HG02623 (cell line): ENCODE results near the gene PRDM16.

Experiments used
- ATAC-seq: cut with Tn5 transposase; IDR thresholded peaks from one replicate; pipeline ENCODE4 v1.9.1; 2021; ENCODE audit warnings: moderate library complexity; ENCODE audit not compliant: unreplicated experiment

The PRDM16 gene

DNA sequence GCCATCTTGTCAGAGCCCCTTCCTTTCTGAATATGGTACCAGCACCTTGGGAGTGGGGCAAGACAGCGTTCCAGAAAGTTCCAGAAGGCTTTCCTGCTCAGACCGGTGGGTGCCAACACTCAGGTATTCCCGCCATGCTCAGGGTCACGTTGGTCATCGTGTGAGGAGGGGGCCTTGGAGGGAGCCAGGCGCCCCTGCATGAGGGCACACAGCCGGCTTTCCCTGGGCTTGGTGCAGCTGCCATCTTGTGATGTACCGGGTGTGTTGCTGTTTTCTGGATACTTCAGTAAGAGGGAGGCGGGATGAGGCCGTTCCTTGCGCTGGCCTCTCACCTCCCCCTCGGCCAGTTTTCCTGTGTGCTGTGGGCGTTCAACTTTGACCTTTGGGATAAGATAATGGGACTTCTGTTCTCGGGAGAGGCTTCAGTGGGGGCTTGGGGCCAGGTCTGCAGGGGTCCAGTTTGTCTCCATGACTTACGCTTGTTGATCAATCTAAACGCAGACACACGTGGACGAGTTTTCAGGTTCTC is 69.7 kb downstream of the PRDM16 start:
- ATAC-seq = no peak

DNA sequence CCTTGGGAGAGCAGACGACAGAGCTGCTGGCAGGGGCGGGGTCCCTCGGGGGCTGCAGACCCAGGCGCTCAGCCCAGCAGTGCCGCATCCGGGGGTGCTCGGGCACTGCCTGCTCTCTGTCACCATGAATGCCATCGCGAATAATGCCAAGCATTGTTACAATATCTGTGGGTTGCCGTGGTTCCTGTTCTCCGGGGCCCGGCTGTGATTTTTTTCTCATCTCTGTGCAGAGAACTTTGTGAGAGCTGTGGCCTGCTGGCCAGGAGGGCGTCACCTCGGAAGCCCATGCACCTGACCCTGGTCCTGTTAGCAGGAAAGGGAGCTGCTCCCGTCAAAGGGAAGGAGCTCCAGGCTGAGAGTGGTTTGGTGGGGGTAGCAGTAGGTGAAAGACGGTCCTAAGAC is 70.4 kb downstream of the PRDM16 start:
- no peak for ATAC-seq

DNA sequence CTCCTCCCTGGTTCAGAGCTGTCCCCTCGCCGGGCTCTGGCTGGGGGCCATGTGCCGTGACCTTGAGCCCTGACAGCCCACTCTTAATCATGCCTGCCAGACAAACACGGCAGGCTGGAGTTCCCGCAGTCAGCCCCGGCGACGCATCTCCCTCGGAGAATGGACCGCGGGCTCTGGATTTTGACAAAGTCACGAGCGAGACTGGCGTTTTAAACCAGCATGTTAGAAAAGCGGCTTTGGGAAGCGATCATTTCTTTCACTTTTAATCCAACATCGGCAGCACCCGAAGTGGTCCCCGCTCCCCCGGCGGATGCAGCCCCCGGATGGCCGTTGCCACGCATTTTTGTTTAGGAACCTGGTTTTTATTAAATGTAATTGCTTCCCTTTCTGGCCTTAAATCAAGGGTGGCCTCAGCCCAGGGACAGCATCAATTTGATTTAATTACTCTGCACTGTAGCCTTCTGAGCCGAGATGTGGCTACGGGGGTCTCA is 70.9 kb downstream of the PRDM16 start:
- no peak for ATAC-seq

DNA sequence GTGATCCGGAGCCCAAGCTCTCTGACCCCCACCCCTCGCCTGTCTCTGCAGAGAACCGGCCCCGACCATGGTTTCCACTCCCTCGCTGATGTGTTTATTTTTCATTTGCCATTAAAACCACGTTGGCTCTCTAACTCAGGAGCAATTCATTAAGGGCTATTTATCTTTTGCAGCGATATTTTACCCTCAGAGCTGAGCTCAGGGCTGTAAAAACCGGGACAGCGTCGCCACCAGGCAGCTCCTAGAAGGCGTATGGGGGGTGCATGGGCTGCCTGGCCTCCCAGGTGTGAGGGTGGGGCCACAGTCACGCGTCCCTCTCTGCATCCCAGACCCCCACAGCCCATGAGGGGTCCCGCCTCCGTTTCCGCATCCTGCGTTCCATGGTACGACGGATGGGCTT is 71.4 kb downstream of the PRDM16 start:
- ATAC-seq = no peak

DNA sequence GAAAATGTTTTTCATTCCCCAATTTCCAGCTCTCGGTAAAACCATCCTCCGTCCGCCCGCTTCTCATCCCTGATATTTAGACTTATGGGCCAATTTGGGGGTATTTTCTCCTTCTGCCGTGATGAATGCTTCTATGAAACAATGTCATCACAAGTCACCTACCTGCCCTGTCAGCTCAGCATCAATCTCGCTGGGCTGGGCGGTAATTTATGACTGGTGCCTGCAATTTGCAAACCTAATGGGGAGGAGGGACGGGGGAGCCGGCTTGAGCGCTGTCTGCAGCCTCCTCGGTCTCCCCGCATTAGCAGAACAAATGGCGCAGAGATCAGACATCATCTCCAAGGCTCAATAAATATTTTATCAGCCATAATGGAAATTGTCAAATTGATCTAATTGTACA is 72.1 kb downstream of the PRDM16 start:
- ATAC-seq = no peak

DNA sequence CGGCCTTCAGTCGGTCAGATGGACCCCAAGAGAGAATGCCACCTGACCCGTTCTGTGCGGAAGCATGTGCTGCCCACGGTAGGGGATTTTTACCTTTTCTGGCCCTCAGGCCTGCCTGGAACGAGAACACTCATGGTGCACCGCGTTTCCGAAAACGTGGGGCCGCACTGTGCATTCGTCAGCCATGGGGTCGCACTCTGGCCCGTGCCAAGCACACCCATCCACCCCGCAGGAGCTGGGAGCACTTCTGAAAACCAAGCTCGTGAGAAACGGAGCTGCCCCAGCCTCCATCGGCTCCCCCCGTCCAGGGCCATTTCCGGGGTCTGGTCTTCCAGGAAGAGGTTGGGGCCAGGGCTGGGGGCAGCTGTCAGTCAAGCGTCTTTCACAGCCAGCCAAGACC is 72.8 kb downstream of the PRDM16 start:
- no peak for ATAC-seq

DNA sequence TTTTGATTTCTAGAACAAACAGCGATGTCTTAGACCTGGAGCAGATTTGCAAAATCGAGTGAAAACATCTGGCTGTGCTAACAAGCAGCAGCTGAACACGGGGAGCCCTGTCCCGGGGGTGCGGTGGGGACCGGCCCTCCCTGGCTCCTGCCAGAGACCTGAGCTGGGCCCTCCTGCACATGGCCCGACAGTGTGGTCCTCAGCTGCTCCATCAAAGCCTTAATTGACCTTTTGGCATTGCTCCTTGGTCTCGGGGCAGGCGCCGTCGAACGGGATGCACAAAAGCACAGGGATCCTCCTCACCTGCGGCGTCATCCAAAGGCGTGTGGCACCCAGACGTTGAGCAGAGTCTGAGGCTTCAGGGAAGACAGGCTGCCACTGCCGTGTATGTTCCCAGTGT is 73.2 kb downstream of the PRDM16 start:
- ATAC-seq = no peak

DNA sequence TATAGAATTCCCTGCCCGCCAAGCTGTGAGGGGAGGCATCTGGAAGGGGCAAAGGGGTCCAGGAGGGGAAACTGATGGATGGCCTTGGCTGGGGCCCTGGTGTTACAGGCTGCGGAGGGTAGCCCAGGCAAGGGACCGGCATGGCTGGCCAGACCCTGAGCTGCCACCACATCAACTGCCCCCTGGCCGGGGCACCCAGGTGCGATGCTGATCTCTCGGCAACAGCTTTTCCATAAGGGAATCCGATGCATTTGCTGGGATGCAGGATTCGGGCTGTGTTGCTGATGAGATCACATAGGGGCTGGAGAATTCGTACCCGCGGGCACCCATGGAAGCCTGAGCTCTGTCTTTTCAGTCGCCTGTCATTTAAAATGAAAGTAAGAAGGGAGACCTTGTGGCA is 73.7 kb downstream of the PRDM16 start:
- no peak for ATAC-seq

DNA sequence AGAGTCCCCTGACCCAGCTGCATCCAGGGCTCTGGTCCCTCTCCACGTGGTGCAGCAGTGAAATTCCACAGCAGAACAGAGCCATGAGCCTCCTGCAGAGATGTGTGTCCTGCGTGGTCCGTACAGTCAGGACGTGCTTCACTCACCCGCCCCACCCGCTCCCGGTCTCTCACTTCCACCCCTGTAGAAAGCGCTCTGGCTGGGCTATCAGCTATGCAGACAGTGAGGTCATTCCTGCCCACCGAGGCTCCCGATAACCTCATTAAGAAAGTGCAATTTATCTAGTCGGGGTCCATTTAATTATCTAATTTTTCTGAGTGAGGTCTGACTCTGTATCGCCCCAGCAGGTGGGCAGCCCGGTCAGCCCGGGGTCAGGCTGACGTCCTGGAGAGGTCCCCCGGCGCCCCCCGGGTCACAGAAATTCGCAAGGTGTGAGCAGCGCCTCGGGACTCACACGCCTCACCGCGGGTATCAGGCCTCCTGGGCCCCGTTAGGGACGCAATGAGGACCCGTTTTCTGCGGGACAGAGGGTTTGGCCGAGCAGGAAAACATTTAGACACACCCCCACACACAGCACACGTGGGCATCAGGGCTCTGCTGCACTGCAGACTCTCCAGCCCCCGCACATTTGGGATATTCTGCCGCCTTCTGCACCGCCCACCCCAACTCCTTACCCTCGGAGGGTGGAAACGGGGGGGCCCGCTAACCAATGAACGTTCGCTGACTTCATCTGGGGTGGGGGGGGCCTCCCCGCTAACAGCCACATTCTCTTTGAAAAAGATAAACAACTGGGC is 76.7 kb downstream of the PRDM16 start:
- ATAC-seq = no peak

DNA sequence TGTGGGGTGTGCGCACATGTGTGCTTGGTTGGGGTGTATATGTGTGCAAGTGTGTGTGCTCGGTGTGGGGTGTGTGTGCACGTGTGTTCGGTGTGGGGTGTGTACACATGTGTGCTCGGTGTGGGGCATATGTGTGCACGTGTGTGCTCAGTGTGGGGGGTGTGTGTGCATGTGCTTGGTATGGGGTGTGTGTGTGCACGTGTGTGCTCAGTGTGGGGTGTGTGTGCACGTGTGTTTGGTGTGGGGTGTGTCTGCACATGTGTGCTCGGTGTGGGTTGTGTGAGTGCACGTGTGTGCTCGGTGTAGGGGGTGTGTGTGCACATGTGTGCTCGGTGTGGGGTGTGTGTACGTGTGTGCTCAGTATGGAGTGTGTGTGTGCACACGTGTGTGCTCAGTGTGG is 77.5 kb downstream of the PRDM16 start:
- no peak for ATAC-seq

DNA sequence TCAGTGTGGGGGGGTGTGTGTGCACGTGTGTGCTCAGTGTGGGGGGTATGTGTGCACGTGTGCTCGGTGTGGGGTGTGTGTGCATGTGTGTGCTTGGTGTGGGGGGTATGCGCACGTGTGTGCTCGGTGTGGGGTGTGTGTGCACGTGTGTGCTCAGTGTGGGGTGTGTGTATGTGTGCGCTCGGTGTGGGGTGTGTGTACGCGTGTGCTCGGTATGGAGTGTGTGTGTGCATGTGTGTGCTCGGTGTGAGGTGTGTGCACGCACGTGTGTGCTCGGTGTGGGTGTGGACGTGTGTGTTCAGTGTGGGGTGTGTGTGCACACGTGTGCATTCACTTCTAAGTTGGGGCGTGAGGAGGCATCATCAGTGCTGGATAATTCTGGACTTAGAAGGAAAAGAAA is 77.9 kb downstream of the PRDM16 start:
- ATAC-seq = no peak

DNA sequence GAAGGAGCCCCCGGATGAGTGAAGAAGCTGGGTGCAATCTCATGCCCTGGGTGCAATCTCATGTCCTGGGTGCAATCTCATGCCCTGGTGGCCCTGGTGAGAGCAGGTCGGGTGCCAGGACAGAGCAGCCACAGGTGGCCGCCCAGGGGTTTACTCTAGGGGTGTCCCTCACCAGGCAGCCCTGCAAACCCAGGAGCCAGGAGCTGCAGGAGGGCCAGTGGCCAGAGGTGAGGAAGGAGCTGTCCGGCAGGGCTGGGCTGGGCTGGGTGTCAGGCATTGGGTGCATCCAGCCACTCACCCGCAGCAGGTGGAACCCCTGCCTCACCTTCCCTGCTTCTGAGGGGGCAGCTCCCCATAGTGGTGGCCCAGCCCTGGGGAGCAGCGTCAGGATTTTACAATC is 79.2 kb downstream of the PRDM16 start:
- no peak for ATAC-seq

DNA sequence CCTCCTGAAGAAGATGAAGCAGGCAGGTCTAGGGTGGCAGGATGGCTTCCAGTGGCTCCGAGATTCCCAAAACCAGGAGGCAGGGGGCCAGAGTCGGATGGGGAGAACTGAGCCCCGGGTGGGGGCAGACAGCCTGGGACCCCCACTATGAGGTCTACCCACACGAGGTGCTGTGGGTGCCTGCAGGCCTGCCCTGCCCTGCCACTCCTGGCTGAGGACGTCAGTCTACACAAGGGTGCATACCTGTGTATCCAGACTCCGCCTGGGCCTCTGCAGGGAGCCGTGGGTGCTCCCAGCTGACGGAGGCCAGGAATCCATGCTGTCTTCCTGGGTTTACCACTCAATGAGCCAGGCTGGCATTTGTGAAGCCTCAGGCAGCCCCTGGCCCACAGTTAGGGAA is 80.3 kb downstream of the PRDM16 start:
- ATAC-seq = no peak

DNA sequence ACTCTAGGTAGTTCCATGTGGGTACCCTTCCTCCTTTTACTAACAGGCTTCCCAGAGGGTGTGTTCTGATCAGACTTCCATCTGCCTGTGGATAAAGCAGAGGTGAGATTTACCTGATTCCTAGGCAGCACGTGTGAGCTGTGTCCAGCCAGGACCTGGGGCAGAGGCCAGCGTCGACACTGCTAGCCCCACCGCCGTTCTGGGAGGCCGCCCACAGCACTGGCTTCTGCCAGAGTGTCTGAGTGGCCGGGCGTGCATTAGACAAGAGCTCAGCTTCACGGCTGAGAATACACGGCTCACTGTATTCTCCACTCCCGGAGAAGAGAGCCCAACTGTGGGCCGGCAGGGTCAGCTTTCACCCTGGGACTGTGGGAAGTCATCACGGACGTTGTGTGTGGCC is 82.5 kb downstream of the PRDM16 start:
- ATAC-seq = no peak

DNA sequence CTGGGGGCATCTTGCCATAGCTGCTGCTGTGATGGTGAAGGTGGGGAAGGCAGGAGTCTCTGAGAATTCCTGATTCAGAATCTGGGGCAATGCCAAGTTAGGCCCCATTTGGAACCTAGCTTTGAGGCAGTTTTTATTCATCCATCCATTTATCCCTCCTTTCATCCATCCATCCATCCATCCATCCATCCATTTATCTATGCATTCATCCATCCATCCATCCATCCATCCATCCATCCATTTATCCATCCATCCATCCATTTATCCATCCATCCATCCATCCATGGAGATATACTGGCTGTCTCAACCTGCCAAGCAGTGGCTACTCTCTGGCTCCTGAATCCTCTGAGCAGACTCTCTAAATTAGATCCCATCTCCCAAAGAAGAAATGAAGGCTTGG is 83.1 kb downstream of the PRDM16 start:
- ATAC-seq = no peak

DNA sequence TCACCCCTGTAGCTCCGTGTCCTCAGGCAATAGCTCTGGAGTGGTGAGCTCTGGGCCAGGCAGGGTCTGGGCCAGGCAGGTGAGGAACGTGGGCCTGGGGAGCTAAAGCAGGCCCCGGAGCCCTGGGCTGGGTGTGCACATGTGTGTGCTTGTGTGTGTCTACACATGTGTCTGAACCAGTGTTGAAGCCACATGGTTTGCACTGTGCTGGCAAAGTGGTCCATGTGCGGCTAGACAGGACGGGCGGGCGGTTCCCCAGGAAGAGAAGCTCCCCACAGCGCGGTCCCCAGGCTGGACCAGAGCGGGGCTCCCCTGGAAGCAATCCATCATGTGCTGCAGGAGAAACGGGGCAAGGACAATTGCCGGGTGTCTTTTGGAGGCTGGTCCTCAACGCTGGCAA is 84.2 kb downstream of the PRDM16 start:
- no peak for ATAC-seq

DNA sequence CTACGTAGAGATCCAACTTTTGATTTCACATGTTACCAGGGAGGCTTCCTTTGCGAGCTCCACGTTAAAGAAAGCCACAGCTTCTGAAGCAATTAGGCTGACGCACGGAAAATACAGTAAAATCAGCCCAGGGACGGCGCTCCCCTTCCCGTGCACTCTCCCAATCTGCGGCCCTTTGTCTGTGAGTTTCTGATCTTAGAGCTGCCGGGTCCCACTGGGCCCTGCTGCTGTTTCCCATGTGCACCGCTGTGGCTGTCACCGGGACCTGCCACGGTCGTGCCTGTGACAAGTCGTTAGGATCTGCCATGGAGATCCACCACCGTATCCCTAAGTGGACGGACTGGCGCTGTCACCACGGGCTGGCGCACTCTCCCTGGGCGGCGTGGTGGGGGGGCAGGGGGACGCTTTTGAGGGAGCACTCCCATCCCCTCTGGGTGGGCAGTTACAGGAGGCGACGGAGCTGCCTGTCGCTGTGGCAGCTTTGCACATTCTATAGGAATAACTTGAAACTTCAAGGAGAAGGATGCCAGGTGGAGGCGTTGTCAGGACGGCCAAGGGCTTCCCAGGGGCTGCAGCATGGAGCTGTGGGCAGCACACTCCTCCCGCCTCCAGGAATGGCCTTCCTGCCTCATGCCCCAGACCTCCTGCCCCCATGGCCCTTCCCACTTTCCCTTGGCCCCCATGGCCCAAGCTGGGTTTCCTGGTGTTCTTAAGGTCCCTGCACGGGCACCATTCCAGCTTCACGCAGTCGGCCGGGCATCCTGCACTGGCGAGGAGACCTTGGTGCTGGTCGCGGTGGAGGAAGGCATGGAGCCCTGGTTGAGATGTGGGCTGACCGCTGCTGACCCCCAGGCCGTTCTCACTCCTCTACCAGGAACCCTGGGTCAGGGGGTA is 85.1 kb downstream of the PRDM16 start:
- no peak for ATAC-seq

DNA sequence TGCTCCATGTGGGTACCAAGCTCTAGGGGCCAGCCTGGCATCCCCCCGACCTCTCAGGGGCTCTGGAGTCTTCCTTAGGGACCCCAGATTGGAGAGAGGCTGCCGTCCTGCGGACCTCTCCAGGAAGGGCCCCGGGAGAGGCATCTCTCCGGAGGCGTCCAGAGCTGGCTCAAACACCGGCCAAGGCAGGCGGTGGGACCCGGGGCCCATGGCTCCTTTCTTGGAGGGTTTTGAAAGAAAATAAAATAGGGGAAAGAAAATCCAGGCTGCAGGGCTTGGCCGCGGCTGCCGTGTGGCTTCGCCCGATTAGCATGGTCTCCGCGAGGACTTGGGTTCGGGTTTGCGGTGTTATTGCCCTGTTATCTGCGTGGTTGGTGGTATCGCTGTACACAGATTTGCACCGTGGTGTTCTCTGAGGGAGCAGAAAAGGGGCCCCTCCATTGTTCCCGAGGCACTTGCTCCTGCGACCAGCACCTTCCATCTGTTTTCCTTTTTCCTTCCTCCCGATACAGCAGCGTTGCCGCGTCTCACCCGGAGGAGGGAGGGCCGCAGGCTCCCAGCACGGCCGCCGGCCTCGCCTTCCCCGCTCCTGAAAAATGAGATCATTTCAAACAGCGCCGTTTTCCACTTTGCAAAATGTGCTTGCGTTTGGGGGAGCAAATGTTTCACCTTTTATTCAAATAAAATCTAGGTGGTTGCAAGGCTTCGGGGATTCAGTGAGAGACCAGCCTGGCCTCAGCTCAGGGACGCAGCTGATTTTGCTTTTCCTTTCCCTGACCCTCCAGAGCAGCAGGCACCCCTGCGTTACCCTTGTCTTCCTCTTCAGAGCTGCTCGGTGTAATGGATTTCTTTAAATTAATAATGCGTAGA is 86.3 kb downstream of the PRDM16 start:
- no peak for ATAC-seq

DNA sequence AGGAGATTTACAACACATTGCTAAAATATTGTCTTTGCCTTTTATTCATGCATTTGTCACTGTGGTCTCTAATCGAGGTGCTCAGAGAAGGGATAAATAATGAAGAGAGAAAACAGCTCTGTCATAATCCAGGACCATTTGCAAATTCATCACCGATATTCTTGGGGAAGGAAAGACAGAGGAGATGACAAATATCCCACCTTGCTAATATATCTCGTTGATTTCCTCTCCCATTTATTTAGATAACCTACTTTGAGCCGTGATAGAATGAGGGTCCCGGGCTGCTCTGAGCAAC is 86.9 kb downstream of the PRDM16 start:
- ATAC-seq = no peak

DNA sequence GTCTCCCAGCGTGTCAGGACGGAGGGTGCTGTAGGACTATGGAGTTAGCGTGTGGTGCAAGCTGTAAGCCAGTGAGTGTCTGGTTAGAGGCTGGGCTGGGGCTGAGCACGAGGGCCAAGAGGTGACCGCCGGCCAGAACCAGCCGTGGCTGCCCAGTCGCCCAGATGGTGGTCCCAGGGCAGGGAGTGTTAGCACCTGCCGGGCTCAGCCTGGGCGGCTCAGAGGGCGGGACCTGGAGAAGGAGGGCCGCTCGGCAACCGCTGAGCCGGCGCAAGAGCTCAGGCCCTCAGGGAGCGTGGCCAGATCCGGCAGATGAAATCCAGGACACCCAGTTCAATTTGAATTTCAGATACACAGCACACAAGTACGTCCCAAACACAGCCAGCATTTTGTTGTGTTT is 87.9 kb downstream of the PRDM16 start:
- no peak for ATAC-seq

DNA sequence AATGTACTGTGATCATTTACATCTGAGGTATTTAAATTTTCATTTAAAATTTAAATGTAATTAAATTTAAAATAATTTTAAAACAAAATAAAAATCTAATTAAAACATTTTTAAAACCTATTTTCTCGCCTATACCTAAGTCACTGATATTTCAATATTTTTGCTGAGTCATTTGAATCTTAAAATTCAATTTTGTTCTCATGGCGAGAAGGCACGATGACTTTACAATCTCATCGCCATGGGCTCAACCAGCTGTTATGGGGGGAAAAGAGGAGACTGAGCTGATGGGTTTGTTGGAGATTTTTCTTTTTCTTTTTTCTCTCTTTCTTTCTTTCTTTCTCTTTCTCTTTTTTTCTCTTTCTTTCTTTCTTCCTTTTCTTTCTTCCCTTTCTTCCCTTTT is 89.3 kb downstream of the PRDM16 start:
- ATAC-seq = no peak
